Measurements from ENCODE around the gene NUMBL.

GRCh38 chr19:40621966-40622772 lies 68.3 kb downstream of the NUMBL start:
- TF ChIP-seq CTCF (IDR thresholded peaks at IDR 0.05; ENCODE audit: poor library complexity) (no peak), EZH2phosphoT487 (IDR thresholded peaks at IDR 0.05; ENCODE audit: low read depth, severe bottlenecking, unreplicated experiment) (no peak), EZH2 (IDR thresholded peaks at IDR 0.05; ENCODE audit: borderline replicate concordance) (no peak)
